Stimulated activated CD8-positive, alpha-beta memory T cell treated with anti-CD3 and anti-CD28 coated beads, Interleukin-15, amount 100 ng/mL, for 1 hour (primary cell): ENCODE data around the gene MYL10.

Experiments used
- DNase-seq: peaks from one replicate; pipeline ENCODE4 v3.0.0-alpha.2; 2020; ENCODE audit warnings: low read depth

The MYL10 gene

DNA sequence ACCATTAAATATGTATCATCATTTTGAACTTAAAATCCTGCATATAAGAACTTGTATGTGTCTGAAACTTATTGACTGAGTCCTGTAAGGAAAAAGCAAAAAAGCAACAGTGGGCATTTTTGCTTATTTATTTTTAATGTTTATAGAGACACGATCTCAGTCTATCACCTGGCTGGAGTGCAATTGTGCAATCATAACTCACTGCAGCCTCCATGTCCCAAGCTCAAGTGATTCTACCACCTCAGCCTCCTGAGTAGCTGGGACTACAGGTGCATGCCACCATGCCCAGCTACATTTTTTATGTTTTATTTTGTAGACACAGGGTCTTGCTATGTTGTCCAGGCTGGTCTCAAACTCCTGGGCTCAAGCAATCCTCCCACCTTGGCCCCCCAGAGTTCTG, 32.2 kb downstream of the MYL10 start:
- no peak for DNase-seq

DNA sequence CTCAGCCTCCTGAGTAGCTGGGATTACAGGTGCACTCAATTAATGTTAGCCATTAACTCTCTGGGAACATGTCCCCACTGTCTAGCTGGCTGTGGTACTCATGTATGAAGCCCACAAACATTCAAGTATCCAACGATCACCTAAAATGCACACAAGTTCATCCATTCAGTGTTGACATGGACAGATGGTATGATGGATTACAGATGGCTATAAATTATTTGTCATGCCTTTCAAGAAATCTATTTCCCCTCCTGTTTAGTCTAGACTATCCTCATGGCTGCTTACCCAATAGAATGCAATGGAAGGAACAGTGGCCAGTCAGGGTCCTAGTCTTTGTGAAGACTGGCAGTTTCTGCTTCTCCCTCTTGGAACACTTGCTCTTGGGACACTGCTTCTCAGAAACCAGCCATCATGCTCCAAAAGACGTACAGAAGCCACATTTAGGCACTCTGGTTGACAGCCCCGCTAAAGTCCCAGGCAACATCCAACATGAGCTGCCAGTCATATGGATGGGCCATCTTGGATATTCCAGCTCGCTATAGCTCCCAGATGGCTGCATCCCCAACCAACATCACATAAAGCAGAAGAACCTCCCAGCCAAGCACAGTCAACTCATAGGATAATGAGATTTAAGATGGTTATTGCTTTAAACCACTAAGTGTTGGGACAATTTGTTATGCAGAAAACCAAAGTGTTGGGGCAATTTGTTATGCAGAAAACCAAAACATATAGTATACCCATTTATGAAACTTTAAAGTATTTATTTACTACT, 33.1 kb downstream of the MYL10 start:
- DNase-seq: no peak

- no peak for DNase-seq
Measured at GRCh38 chr7:101595246-101595645, 33.9 kb downstream of the MYL10 start.

GRCh38 chr7:101594790-101595189, 34.3 kb downstream of the MYL10 start:
- no peak for DNase-seq

- no peak for DNase-seq
Measured at GRCh38 chr7:101593556-101593955, 35.5 kb downstream of the MYL10 start.

DNA sequence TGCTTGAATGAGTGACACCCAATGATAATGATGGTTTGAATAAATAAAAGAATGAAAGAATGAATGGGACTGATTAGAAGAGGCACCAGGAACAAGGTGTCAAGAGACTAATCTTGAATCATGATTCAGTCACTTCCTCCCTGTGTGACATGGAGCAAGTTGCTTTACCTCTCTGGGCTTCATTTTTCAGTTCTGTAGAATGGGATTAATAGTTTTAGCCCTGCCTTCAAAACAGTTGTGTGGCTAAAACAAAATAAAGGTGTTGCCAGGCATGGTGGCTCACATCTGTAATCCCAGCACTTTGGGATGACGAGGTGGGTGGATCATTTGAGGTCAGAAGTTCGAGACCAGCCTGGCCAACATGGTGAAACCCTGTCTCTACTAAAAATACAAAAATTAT, 37.6 kb downstream of the MYL10 start:
- no peak for DNase-seq

- DNase-seq: no peak
Measured at GRCh38 chr7:101590663-101591435, 38.2 kb downstream of the MYL10 start.

- no peak for DNase-seq
Measured at GRCh38 chr7:101589976-101590662, 39.0 kb downstream of the MYL10 start.

GRCh38 chr7:101589052-101589451, 40.0 kb downstream of the MYL10 start:
- DNase-seq: no peak

DNA sequence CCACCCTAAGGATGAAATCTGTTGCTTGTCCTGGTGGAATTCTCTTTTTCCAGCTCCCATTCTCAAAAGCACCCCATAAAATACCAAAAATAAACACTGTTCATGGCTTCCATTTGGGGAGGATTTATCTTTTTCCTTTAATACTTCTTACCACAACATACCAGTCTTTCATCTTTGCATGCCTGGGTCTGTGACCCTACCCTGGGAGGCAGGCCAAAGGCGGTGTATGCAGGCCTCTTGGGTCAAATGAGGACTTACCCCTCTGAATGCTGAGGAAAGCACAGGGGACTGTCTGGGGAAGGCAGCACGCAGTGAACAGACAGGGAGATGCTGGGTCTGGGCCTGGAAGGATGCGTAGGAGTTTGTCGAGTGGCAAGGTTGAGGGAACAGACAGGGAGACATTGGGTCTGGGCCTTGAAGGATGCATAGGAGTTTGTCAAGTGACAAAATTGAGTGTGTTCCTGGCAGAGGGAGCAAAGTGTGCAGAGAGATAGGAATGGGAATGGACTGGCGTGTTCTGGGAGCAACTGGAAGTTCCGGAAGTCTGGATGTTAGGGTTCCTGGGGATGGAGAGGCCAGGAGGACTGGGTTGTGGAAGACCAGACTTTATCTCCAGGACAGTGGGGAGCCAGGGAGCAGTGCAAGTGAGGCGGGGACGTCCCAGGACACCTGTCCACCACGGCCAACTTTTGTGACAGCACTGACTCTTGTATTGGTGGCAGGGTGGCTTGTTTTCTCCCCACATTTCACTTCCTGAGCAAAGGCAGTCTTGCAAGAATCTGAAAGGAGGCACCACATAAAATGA, 40.8 kb downstream of the MYL10 start:
- no peak for DNase-seq

- no peak for DNase-seq
Measured at GRCh38 chr7:101586906-101587677, 42.0 kb downstream of the MYL10 start.

- DNase-seq: no peak
Measured at GRCh38 chr7:101586078-101586905, 42.8 kb downstream of the MYL10 start.

DNA sequence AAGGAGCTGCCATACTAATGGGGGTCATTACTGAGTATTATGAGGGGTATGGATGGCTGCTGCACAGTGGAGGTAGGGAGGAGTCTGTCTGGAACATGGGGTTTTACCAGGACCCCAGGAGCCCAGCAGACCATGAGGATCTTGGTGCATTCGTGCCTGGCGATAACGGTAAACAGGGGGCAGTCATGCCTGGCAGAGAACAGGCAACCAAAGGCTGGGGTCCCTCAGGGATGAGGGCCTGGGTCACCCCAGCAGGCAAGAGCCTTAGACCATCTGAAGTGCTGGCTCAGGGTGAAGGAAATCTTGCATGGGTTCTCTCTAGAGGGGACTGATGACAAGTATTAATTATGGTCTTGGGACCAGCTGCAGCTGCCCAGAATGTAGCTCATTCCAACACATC, 46.1 kb downstream of the MYL10 start:
- no peak for DNase-seq

GRCh38 chr7:101581891-101582290, 47.2 kb downstream of the MYL10 start:
- DNase-seq: no peak

- no peak for DNase-seq
Measured at GRCh38 chr7:101580596-101580995, 48.5 kb downstream of the MYL10 start.

GRCh38 chr7:101578552-101578951, 50.5 kb downstream of the MYL10 start:
- no peak for DNase-seq

DNA sequence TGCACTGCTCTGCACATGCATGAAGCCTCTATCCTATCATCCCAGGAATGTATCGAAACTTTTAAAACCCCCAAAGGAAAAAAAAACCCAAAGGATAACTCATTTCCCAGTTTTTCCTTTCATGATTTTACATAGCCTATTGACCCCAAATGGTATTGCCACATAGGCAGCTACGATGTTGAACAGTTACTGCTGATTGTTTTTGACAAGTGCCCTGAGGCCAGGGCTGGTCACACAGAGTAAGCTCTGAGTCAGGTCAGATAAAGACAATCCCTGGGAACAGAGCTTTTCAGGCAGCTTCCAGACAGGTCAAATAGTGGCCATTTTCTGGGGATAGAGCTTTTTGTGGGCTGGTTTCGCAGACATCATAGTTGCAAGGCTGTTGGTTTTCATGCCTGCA, 52.1 kb downstream of the MYL10 start:
- DNase-seq: no peak

DNA sequence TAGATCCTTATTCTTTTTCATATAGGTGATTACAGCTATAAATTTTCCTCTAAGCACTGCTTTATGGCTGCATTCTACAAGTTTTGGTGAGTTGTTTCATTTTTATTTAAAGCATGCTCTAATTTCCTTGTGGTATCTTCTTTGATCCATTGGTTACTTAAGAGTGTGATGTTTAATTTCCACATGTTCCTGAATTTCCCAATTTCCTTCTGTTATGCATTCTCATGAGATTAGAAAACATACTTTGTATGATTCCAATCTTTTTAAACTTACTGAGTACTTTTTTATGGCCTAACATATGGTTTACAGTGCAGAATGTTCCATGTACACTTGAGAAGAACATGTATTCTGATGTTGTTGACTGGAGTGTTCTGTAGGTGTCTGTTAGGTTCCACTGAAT, 53.4 kb downstream of the MYL10 start:
- no peak for DNase-seq

GRCh38 chr7:101575168-101575567, 53.9 kb downstream of the MYL10 start:
- no peak for DNase-seq

DNA sequence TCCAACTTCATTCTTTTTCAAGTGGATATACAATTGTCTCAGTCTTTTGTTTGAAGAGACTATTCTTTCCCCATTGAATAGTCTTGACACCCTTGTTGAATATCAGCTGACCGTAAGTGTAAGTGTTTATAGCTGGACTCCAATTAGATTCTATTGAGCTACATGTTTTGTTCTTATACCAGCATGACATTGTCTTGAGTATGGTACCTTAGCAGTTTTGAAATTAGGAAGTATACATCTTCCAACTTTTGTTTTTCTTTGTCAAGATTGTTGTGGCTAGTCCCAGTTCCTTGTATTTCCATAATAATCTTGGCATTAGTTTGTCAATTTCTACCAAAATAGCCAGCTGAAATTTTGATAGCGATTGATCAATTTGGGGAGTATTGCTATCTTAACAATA, 56.9 kb downstream of the MYL10 start:
- DNase-seq: no peak
